HG03108 (cell line): ENCODE measurements around the gene CLCN2.

ENCODE experiments used
- ATAC-seq: cut with Tn5 transposase; IDR thresholded peaks from one replicate; pipeline ENCODE4 v1.9.1; 2021; ENCODE audit warnings: moderate library complexity; ENCODE audit not compliant: unreplicated experiment

The CLCN2 gene

DNA sequence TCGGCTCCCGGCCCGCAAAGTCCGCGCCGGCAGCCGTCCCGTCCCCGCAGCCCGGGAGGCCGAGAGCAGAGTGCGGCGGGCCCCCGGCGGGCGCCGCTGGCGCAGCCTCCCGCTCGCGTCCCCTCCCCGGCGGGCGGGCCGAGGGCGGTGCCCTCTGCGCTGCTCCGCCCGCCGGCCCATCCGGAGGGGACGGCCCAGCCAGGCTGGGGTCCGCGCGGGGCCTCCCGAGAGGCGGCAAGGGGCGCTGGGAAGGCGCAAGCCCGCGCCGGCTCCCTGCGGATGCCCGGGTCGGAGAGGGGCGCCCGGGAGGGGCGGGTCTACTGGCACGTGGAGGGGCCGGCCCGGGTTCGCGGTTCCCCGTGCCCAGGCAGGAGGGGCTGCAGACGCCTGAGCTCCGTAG, at the start of gene CLCN2, which contains the start of gene POLR2H:
TSS of gene CLCN2 (minus strand) at position 74 of the 400 bp plus-strand sequence. CDS start 126 bp downstream, outside the sequence.
TSS of gene POLR2H (plus strand) at position 179 of the 400 bp plus-strand sequence. CDS start 1,783 bp downstream, outside the sequence.
- ATAC-seq, result peak; percentile 43

DNA sequence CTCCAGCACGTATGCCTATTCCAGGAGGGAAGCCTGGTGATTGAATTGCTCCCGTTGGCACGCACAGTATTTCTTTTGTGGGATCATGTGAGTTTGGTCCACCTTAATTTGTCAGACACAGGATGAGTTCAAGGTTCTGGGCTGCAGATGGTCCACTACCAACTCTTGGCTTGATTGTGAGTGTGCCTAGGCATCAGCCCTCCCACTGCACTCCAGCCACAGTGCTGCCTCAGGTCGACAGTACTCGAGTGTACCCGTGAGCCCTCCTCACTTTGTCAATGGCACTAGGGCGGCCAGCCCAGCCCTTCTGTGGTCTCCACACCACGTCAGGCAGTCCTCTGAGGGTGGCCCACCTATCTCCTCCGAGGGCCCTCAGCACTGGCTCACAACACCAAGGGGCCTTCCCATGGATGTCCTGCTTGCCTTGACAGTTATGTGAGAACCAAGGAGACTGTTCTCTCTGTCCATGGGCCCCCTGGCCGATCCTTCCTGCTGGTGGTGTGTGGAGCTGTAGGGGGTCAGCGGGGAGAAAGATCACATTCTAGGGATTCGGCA, 48.6 kb upstream of the CLCN2 start:
- ATAC-seq, result no peak

DNA sequence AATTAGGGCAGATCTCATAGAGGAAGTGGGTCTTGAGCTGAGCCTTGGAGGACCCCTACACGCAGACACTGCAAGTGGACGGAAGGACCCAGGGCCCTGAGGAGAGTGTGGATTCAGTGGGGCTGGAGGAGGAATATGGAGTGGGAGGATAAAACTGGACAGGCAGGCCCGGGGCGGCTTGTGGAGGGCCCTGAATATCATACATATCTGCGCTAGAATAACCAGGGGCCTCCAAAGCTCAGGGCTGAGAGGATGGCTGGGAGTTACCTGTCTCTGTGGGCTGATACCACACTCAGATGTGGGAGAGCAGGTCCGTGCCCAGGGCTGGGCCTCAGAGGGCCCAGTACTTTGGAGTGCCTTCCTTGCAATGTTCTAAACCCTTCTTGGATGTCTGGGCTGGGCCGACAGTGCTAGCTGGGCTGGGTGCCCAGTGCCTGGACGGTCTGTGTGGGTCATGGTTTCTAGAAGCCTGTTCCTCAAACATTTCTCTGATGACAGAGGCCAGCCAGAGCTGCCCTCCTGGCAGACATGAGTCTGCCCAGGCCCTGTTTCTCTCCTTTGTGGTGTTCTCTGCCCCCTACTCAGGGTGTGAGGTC, 48.0 kb upstream of the CLCN2 start:
- ATAC-seq, result no peak

DNA sequence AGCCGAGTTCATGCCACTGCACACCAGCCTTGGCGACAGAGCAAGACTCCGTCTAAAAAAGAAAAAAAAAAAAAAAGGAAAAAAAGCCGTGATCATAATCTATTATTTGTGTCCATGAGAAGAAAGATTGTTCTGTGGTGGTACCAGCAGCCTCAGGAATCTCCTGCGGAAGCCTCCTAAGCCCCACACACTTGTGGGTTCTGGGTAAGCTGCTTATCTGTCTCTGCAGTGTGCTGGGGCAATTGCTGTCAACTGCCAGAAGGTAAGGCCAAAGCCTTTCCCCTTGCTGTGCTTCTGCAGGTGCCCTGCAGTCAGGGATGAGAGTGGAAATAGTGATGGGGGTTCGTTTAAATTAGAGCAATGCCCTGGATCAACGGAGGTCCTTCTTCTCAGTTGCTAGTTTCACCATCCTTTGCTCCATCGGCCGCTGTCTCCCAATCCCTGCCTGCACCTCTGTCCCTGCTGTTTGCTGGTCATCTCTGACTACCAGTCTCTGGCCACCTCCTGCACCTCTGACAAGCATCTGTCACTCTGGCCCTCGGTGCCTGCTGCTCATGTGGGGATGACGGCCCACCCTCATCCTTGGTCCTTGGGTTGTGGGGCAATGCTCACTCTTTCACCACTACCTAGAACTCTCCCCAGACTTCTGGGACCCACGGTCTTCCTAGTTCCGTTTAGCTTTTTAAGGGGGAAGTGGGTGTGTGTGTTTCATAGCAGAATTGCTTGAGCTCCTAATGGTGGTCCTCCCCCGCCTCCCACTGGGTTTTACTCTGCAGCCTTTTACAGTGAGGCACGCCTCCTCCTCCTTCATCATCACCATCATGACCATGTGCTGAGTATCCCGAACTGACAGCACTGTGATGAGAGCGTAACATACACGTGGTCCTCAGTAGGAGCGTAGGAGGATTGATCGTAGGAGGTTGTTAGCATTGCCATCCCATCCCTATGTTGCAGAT, 43.9 kb upstream of the CLCN2 start:
- no peak for ATAC-seq

DNA sequence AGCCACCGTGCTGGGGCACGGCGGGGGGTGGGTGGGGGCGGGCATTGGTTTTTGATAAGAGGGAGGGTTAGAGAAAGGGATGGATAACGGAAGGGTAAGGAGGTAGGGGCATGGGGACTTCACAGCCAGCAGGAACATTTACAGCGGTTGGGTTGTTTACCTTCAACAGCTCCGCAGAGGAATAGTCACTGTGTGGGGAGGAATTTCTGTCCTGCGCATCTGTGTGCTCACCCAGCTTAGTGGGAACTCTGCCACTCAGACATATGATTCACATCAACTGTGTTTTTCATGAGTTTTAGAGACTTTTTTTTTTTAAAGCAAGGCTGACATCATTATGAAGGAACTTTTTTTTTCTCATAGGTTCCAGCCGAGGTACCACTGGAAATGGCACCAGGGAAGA, 38.0 kb upstream of the CLCN2 start:
- no peak for ATAC-seq

DNA sequence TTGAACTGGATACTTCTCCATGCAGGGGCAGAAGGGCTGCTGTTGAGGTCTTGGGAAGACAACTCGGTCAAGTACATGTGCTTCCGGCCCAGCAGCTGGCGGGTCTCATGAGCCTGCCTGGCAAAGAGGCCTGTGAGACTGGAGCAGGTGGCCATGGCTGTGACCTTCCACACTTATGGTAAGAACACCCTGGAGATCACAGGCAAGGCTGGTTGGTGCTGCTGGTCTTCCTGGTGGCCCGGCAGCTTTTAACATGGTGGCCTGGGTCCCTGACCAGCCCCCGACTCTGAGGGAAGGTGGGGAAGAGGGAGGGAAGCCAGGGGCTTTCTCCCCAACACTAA, 33.9 kb upstream of the CLCN2 start:
- no peak for ATAC-seq

DNA sequence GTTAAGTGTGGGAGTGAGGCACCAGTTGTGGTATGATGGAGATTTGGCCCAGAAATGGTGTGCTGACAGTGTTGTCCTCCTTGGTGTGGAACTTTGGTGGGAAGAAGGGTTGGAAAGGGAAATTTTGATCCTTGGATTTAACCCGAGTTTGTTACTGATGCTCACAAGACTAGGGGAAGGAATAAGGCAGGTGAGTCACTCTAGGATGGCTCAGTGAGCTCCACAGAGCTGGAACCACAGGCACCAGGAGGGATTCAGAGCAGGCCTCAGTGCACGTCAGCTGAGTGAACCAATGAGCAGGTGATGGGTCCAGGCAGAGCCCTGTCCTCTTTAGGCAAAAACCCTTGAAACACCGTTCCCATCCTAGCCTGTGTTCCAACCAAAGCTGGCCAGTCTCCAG, 29.9 kb upstream of the CLCN2 start:
- ATAC-seq, result no peak

DNA sequence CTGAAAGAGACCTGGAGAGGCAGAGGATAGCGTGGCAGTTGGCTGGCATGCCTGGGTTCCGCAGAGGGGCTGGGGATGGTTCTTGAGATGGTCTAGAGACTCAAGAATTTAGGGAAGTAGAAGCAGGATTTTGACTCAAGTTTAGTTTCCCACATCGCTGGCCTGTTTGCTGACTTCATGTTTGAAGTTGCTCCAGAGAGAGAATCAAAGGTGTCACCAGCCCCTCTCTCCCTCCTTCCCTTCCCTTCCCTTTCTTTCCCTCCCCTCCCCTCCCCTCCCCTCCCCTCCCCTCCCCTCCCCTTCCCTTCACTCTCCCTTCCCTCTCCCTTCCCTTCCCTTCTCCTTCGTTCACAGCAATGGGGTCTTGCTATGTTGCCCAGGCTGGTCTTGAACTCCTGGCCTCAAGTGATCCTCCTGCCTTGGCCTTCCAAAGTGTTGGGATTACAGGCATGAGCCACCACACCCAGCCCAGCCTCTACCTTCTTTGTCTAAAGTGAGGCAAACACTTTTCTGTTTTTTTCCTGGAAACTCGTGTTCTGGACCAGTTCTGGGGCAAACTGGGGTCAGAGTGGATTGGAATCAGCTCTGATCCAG, 28.6 kb upstream of the CLCN2 start:
- no peak for ATAC-seq

DNA sequence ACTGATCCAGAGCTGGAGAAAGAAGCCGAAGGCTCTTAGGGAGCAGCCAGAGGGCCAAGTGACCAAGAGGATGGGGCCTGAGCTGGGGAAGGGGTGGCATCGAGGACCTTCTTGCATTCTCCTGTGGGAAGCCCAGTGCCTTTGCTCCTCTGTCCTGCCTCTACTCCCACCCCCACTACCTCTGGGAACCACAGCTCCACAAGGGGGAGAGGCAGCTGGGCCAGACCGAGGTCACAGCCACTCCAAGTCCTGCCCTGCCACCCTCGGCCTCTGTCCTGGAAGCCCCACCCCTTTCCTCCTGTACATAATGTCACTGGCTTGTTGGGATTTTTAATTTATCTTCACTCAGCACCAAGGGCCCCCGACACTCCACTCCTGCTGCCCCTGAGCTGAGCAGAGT, 28.0 kb upstream of the CLCN2 start:
- ATAC-seq, result no peak

DNA sequence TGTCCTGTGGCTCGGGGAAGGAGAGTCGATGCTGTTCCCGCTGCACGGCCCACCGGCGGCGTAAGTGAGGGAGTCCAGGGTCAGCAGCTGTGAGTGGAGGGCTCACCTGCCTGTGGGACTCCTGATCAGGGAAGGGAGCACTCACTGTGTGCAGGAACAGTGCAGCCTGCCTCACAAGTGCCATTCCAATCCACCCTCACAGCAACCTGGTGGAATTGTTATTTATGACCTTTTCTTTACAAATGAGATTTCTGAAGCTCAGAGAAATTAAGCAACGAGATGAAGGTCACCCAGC, 27.5 kb upstream of the CLCN2 start:
- ATAC-seq, result no peak

DNA sequence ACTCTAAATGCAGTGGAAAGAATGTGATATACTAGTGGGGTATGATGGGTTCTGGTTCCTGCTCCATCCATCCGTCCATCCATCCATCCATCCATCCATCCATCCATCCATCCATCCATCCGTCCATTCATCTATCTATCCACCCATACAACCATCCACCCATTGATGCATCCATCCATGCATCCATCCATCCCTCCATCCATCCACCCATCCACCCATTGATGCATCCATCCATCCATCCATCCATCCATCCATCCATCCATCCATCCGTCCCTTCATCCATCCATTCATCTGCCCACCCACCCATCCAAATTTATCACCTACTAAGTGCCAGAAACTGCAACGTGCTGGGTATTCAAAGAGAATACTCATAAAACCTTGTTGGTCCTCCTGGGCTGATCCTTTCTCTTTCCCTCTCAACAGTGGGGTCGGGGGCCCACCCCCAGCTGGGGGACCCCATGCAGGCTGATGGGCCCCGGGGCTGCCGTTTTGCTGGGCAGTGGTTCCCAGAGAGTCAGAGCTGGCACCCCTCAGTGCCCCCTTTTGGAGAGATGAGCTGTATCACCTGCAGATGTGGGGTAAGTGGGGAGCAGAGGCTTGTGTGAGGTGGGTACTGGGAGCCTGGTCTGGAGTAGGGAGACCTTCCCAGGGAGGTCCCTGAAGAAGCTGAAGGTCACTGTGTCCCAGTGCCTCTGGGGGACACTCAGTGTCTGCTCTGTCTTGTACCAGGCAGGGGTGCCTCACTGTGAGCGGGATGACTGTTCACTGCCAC, 26.9 kb upstream of the CLCN2 start:
- ATAC-seq, result no peak

DNA sequence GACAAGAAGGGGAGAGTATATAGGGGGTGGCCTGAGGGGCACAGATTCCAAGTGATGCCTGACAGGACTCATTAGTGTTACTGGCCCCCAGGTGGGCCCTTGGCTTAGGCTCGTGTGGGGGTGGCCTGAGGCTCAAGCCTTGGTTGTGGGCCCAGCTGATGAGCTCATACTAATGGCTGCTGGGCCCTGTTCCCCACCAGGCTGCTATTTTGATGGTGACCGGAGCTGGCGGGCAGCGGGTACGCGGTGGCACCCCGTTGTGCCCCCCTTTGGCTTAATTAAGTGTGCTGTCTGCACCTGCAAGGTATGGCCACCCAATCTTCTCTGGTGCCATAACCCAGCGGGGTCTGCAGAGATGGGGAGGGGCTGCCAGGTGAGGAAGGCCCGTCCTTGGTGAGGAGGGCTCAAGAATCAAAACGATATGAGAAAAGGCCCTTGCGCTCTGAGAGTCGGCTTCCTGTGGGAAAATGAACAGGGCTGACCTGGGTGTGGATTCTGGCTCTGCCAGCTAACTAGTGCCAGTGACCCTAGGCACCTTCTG, 25.8 kb upstream of the CLCN2 start:
- no peak for ATAC-seq

DNA sequence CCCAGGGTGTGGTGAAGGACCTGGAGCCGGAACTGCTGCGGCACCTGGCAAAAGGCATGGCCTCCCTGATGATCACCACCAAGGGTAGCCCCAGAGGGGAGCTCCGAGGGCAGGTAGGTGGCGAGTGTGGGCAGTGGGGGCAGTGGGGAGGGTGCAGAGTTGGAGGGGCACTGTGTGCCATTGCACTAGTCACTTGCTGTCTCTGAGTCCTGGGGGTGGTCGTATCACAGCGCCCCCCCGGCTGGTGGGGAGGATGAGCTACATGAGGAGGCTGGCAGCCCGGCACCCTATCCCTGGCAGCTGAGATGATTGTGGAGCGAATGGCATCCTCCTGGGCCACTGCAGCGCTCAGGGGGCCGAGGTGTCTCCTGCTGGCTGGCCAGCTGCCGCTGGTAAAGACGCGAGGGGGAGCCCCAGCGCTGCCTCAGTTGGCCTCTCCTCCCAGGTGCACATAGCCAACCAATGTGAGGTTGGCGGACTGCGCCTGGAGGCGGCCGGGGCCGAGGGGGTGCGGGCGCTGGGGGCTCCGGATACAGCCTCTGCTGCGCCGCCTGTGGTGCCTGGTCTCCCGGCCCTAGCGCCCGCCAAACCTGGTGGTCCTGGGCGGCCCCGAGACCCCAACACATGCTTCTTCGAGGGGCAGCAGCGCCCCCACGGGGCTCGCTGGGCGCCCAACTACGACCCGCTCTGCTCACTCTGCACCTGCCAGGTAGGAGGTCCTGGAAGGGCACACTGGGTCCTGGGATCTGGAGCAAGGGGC, 24.8 kb upstream of the CLCN2 start:
- ATAC-seq, result no peak

DNA sequence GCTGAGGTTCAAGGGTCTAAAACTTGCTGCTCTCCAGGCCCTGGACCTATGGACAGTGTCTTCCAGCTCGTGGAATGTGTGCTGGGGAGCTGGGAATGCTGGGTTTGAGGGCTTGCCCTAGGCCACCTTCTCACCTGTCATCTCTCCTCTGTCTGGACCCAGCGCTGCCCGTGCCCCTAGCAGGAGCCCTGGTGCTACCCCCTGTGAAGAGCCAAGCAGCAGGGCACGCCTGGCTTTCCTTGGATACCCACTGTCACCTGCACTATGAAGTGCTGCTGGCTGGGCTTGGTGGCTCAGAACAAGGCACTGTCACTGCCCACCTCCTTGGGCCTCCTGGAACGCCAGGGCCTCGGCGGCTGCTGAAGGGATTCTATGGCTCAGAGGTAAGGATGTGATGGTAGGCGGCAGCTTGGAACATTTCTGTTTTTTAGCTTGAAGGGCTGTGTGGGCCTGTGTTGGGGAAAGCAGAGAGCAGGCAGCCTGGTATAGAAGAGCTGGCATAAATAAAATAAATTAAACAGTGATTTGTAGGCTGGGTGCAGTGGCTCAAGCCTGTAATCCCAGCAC, 23.5 kb upstream of the CLCN2 start:
- no peak for ATAC-seq

DNA sequence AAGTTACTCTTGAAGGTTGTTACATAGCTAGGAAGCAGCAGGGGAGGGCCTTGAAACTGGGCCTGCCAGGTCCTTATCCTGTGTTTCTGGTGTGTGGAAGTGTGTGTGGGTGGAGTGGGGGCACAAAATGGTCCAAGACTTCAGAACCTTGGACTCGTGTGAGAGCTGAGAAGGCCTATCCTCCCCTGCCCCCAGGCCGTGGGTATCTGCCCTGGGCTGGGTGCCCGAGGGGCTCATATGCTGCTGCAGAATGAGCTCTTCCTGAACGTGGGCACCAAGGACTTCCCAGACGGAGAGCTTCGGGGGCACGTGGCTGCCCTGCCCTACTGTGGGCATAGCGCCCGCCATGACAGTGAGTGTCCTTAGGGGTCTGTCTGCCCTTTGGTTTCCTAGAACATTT, 22.9 kb upstream of the CLCN2 start:
- ATAC-seq, result no peak

DNA sequence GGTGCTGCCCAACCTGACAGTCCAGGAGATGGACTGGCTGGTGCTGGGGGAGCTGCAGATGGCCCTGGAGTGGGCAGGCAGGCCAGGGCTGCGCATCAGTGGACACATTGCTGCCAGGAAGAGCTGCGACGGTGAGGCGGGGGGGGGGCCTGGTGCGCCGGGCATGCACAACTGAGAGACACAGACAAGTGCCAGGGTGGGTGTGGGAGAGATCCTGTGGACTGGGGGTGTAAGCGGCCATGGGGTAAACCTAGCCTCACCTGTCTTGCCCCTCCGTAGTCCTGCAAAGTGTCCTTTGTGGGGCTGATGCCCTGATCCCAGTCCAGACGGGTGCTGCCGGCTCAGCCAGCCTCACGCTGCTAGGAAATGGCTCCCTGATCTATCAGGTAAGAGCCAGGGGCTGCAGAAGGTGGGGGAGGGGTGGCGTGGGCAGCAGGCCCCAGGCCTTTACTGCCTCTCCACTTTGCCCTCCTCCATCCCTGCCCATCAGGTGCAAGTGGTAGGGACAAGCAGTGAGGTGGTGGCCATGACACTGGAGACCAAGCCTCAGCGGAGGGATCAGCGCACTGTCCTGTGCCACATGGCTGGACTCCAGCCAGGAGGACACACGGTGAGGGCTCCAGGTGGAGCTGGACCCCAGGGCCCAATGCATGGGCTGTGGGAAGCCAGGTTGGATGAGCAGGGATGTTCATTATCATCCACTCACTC, 21.8 kb upstream of the CLCN2 start:
- ATAC-seq, result no peak

DNA sequence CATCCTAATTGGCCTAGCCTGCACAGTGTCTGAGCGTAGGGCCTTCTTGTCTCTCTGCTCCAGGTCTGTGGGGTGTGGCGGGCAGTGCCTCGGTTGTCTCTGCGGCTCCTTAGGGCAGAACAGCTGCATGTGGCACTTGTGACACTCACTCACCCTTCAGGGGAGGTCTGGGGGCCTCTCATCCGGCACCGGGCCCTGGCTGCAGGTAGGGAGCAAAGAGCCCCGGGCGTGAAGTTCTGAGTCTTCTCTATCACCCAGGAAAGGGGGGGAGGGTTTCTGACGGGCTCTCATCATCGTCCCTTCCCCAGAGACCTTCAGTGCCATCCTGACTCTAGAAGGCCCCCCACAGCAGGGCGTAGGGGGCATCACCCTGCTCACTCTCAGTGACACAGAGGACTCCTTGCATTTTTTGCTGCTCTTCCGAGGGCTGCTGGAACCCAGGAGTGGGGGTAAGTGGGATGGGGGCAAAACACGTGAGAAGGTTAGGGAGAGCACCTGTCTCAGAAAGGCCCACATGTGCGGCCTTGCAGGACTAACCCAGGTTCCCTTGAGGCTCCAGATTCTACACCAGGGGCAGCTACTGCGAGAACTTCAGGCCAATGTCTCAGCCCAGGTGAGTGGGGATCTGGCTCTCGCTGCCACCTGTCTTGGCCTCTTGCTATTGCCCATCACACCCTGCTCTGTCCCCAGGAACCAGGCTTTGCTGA, 21.1 kb upstream of the CLCN2 start:
- ATAC-seq, result no peak
